Breast epithelium (tissue), 4 donors: Measurements from ENCODE around the gene C1QBP. TPM values are rescaled to one million over a fixed set of nuclear protein-coding genes. Genes with fewer than 3 reads are reported as not detected.
A peak's percentile ranks its signal among the peaks of the same experiment; 100 is the strongest.

ENCODE experiments used
- DNase-seq, 2 donors: peaks; one replicate each; pipeline ENCODE4 v3.0.0-alpha.2; 2019; ENCODE audit warnings: low spot score in 2 of 2
- H3K27ac ChIP-seq, 2 donors: fragments of 200-600 bp; sonication (generic) in 1 of 2; one replicate each; pipeline ENCODE4 v1.5.1; 2016 to 2019; ENCODE audit warnings: mild to moderate bottlenecking in 1 of 2
- H3K27me3 ChIP-seq, 2 donors: fragments of 200-600 bp; sonication (generic) in 1 of 2; one replicate each; pipeline versions ENCODE4 v1.5.1 to v1.6.0; 2017 to 2019; ENCODE audit warnings: control low read depth in 1 of 2, mild to moderate bottlenecking in 1 of 2
- H3K36me3 ChIP-seq: fragments of 200-600 bp; one replicate; pipeline ENCODE4 v1.5.1; 2019
- H3K4me1 ChIP-seq, 2 donors: fragments of 200-600 bp; sonication (generic); one replicate each; pipeline ENCODE4 v1.5.1; 2016 to 2019; ENCODE audit warnings: control low read depth in 1 of 2
- H3K4me3 ChIP-seq, 3 donors: fragments of 200-600 bp; sonication (generic); 1 replicate in 2 of 3; 2 replicates in 1 of 3; pipeline ENCODE4 v1.5.1; 2016 to 2019; ENCODE audit warnings: mild to moderate bottlenecking in 3 of 3, moderate library complexity in 2 of 3
- H3K9me3 ChIP-seq, 2 donors: fragments of 200-600 bp; sonication (generic) in 1 of 2; one replicate each; pipeline ENCODE4 v1.5.1; 2016 to 2019; ENCODE audit warnings: control low read depth in 1 of 2
- POLR2A ChIP-seq: fragments of 450-650 bp; IDR thresholded peaks from one replicate; pipeline ENCODE4 v1.6.1; 2016; ENCODE audit warnings: antibody characterized with exemption, mild to moderate bottlenecking, moderate library complexity
- POLR2AphosphoS5 ChIP-seq, 3 donors: sonication (generic); formaldehyde crosslinking; IDR thresholded peaks; one replicate each; pipeline ENCODE4 v1.6.1; 2017; ENCODE audit warnings: antibody characterized with exemption in 3 of 3
- intact Hi-C: fragments of 100-400 bp; cut with DNase I; formaldehyde crosslinking; loops from one replicate; pipeline ENCODE4 v1.15.1; 2023; ENCODE audit warnings: low total_unique reads
- total RNA-seq, 3 donors: library from RNA; depleted of rRNA; stranded (reverse); fragments of >200 nt; gene quantifications; one replicate each; pipeline ENCODE4 v1.1.0, GENCODE V29; 2016
- TF ChIP-seq, protein P1 (sequence below), 3 donors: fragments of 450-650 bp; IDR thresholded peaks; one replicate each; pipeline ENCODE4 v1.5.1; 2016 to 2017; ENCODE audit warnings: antibody characterized with exemption in 3 of 3, mild to moderate bottlenecking in 3 of 3, moderate library complexity in 3 of 3

C1QBP gene
- total RNA-seq, 3 donors from 2014 or later, result 59.0 to 109 (median 88.8) TPM

DNA sequence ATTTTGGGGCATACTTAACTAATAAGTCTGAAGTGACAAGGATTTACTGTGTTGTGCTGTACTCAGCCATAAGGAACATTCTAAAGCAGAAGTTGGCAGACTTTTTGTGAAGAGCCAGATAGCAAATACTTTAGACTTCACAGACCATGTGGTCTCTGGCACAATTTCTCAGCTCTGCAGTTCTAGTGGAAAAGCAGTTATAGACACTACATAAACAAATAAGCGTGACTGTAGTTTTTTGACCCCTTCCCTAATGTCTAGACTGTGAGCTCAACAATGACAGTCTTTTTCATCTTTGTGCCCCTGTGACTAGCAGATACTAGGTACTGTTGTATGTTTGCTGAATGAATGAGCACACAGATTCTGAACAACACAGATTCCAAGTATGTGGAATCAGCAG lies 14.0 kb downstream of the C1QBP start:
- Histone ChIP-seq H3K27ac (no peak overlapping the region), H3K4me1 (peaks cover 0 to 9% of the 10 kb centered on the region in 2 donors), H3K27me3 (no peaks in the 10 kb centered on the region), H3K4me3 (no peak overlapping the region), H3K9me3 (no peaks in the 10 kb centered on the region), H3K36me3 (peaks cover 6% of the 10 kb centered on the region)
- TF ChIP-seq, protein P1, sequence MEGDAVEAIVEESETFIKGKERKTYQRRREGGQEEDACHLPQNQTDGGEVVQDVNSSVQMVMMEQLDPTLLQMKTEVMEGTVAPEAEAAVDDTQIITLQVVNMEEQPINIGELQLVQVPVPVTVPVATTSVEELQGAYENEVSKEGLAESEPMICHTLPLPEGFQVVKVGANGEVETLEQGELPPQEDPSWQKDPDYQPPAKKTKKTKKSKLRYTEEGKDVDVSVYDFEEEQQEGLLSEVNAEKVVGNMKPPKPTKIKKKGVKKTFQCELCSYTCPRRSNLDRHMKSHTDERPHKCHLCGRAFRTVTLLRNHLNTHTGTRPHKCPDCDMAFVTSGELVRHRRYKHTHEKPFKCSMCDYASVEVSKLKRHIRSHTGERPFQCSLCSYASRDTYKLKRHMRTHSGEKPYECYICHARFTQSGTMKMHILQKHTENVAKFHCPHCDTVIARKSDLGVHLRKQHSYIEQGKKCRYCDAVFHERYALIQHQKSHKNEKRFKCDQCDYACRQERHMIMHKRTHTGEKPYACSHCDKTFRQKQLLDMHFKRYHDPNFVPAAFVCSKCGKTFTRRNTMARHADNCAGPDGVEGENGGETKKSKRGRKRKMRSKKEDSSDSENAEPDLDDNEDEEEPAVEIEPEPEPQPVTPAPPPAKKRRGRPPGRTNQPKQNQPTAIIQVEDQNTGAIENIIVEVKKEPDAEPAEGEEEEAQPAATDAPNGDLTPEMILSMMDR (IDR thresholded peaks at IDR 0.05), result no peak
- TF ChIP-seq POLR2A (no peak), POLR2AphosphoS5 (IDR thresholded peaks at IDR 0.05) (no peak)
- intact Hi-C loops, result no loop called here
- DNase-seq, result no peak

DNA sequence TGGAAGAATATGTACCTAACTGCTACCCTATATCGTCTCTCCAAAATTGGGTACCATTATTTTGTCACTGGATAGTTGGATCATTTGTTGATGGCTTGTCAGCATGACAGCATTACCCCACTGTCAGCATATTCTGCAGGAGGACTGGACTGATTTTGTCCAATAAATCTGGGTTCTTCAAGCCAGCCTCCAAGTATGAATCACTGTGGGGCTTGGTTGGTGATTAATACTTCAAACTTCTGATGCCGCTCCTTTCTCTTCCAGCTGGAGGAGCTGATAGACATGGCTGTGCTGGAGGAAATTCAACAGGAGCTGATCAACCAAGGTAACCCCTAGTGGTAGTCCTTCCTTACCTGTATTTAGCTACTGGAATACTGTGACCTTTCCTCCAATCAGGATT lies 16.4 kb downstream of the C1QBP start:
- Histone ChIP-seq H3K27me3 (no peaks in the 10 kb centered on the region), H3K4me3 (no peak overlapping the region), H3K4me1 (peaks cover 0 to 20% of the 10 kb centered on the region in 2 donors), H3K9me3 (no peaks in the 10 kb centered on the region), H3K36me3 (peaks cover 6% of the 10 kb centered on the region), H3K27ac (no peak overlapping the region)
- intact Hi-C loops, result no loop called here
- DNase-seq, result no peak
- TF ChIP-seq, protein P1 (IDR thresholded peaks at IDR 0.05), result no peak
- TF ChIP-seq POLR2AphosphoS5 (IDR thresholded peaks at IDR 0.05), result no peak
- no peak for TF ChIP-seq POLR2A

DNA sequence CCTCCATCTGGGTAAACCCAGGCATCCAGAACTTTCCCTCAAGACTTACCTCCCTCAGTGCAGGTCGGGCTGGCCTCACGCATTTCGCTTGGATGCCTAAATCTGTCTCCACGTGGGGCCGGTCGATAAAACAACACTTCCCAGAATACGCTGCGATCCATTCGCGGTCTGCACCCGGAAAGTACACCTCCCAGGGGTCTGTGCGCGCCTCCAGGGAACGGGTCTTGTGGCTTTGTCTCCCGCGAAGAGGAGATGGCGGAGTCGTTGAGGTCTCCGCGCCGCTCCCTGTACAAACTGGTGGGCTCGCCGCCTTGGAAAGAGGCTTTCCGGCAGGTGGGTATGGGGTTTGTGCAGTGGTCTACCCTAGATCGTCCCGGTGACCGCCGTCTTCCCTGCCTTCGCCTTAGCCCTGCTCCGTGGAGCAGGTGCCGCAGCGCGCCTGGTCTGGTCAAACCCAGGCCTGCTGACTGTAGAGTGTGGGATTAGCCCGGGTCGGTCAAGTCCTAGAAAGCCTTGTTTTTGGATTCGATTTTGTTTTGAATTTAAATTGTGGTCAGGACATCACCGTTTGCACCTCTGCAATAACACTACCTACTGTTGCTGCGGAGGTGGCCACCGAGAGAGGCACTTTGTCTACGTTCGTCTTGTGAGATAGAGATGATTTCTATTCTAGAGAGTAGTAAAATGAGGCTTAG lies 18.8 kb downstream of the C1QBP start, which contains the start of gene RPAIN:
Gene RPAIN (plus strand): TSS at position 224 of the 695 bp plus-strand sequence. CDS start 29 bp downstream, at position 253.
- H3K4me3 ChIP-seq, result peak within 1 kb of the TSS; percentile 78 to 91 (median 90)
- DNase-seq, result peak; percentile 84 to 85
- TF ChIP-seq POLR2AphosphoS5 (IDR thresholded peaks at IDR 0.05) (peak; percentile 29 to 60 (median 55)), POLR2A (no peak)
- TF ChIP-seq, protein P1 (IDR thresholded peaks at IDR 0.05), result no peak
- peaks cover 0 to 28% of the 10 kb centered on the region in 2 donors for H3K4me1 ChIP-seq
- intact Hi-C loops, result loop anchor here (10.0 kb wide), 1 partner anchor 1745 kb away; no protein-coding TSS in a partner anchor
- H3K27me3 ChIP-seq, result no peaks in the 10 kb centered on the region
- no peaks in the 10 kb centered on the region for H3K9me3 ChIP-seq
- H3K27ac ChIP-seq, result peak within 1 kb of the TSS; percentile 89 to 92
- H3K36me3 ChIP-seq, result no peaks in the 10 kb centered on the region

DNA sequence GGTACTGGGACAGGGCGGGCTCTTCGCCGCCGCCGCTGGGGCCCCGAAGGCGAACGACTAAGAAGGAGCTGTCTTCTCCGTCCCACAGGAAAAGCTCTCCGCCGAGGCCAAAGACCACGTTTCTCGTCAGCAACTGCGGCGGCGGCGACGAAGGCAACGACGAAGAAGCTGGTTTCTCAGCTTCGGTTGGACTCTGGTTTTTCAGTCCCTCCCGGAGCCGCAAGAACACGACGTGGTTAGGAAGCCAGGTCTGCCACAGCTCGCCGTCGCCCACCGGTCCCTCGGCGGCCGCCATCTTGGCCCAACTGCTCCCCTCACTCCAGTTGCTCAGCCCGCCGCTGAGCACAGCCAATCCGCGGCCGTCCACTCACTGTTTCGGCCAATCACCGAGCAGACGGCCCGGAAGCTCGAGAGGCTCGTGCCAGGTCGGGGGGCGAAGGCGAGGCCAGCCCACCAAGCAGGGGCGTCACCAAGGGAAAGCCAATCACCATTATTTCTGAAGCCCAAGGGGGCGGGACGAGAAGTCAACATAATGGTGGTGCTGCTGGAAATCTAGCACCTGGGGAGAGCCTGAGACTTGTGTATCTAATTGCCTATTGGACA lies 19.5 kb downstream of the C1QBP start, which contains the start of gene NUP88:
Gene NUP88 (minus strand): TSS at position 307 of the 603 bp plus-strand sequence. CDS start 12 bp downstream, at position 295.
- DNase-seq, result peak; percentile 94 to 96
- Histone ChIP-seq H3K27me3 (no peaks in the 10 kb centered on the region), H3K4me1 (peaks cover 0 to 28% of the 10 kb centered on the region in 2 donors), H3K27ac (peak within 1 kb of the TSS; percentile 89 to 92), H3K9me3 (no peaks in the 10 kb centered on the region), H3K4me3 (peak within 1 kb of the TSS; percentile 78 to 91 (median 90)), H3K36me3 (no peaks in the 10 kb centered on the region)
- TF ChIP-seq, protein P1 (IDR thresholded peaks at IDR 0.05), result no peak
- TF ChIP-seq POLR2AphosphoS5 (IDR thresholded peaks at IDR 0.05) (peak in 2 of 3 donors; percentile 58 to 88), POLR2A (peak; percentile 74)
- intact Hi-C loops, result loop anchor here (10.0 kb wide), 1 partner anchor 1745 kb away; no protein-coding TSS in a partner anchor
